GM23338 (cell line): ENCODE results near the gene RMND5B. TPM values are rescaled to one million over a fixed set of nuclear protein-coding genes. Genes with fewer than 3 reads are reported as not detected.

Source experiments
- ATAC-seq: fragments of 200-7000 bp; cut with Tn5 transposase; 3 replicates; pipeline ENCODE4 v1.9.1; 2020
- DNase-seq: peaks from one replicate; pipeline ENCODE4 v3.0.0-alpha.2; 2015; ENCODE audit warnings: low spot score
- H2AFZ ChIP-seq: fragments of 200-600 bp; sonication (generic); 2 replicates; pipeline ENCODE4 v1.8.0; 2016; ENCODE audit warnings: antibody characterized with exemption, mild to moderate bottlenecking, moderate library complexity
- H3F3A ChIP-seq: fragments of 200-600 bp; sonication (generic); replicated peaks from 2 replicates; pipeline ENCODE4 v1.8.0; 2017; ENCODE audit warnings: antibody characterized with exemption, mixed run types, low read depth
- H3K27ac ChIP-seq: fragments of 200-600 bp; sonication (generic); 2 replicates; pipeline ENCODE4 v1.6.1; 2016; ENCODE audit warnings: low read depth
- H3K27me3 ChIP-seq: fragments of 200-600 bp; sonication (generic); 2 replicates; pipeline ENCODE4 v1.8.0; 2016; ENCODE audit warnings: mild to moderate bottlenecking, mixed run types, moderate library complexity; ENCODE audit not compliant: insufficient read depth
- H3K36me3 ChIP-seq: fragments of 200-600 bp; sonication (generic); 2 replicates; pipeline ENCODE4 v1.8.0; 2016; ENCODE audit warnings: mild to moderate bottlenecking; ENCODE audit not compliant: insufficient read depth
- H3K4me1 ChIP-seq: fragments of 200-600 bp; sonication (generic); 2 replicates; pipeline ENCODE4 v1.8.0; 2016; ENCODE audit warnings: mild to moderate bottlenecking, moderate library complexity; ENCODE audit not compliant: insufficient read depth
- H3K4me2 ChIP-seq: fragments of 200-600 bp; sonication (generic); 2 replicates; pipeline ENCODE4 v1.7.1; 2017; ENCODE audit warnings: mixed run types
- H3K4me3 ChIP-seq: fragments of 200-600 bp; sonication (generic); 2 replicates; pipeline ENCODE4 v1.6.1; 2016; ENCODE audit warnings: mixed run types
- H3K79me2 ChIP-seq: fragments of 200-600 bp; sonication (generic); replicated peaks from 2 replicates; pipeline ENCODE4 v1.8.0; 2017; ENCODE audit warnings: mild to moderate bottlenecking; ENCODE audit not compliant: insufficient read depth
- H3K9me2 ChIP-seq: fragments of 200-600 bp; sonication (generic); 2 replicates; pipeline ENCODE4 v1.8.0; 2017; ENCODE audit not compliant: insufficient read depth
- H4K20me1 ChIP-seq: fragments of 200-600 bp; sonication (generic); replicated peaks from 2 replicates; pipeline ENCODE4 v1.8.0; 2017; ENCODE audit warnings: mild to moderate bottlenecking; ENCODE audit not compliant: insufficient read depth
- H3K27ac Mint-ChIP-seq: 2 replicates; pipeline ENCODE4 v1.8.0; 2020; ENCODE audit warnings: inconsistent platforms, mild to moderate bottlenecking, moderate library complexity, mixed read lengths
- H3K27me3 Mint-ChIP-seq: 3 replicates; pipeline ENCODE4 v1.8.0; 2022; ENCODE audit warnings: low read depth, mild to moderate bottlenecking, moderate library complexity, mixed read lengths, inconsistent platforms; ENCODE audit not compliant: insufficient read depth, poor library complexity
- H3K36me3 Mint-ChIP-seq: 3 replicates; pipeline ENCODE4 v1.8.0; 2021; ENCODE audit warnings: low read depth, mild to moderate bottlenecking, inconsistent platforms, moderate library complexity, mixed read lengths
- H3K4me1 Mint-ChIP-seq: 3 replicates; pipeline ENCODE4 v1.8.0; 2020; ENCODE audit warnings: mild to moderate bottlenecking, inconsistent platforms, mixed read lengths
- H3K4me3 Mint-ChIP-seq: 3 replicates; pipeline ENCODE4 v1.8.0; 2021; ENCODE audit warnings: moderate library complexity, mild to moderate bottlenecking, inconsistent platforms, mixed read lengths
- H3K9me3 Mint-ChIP-seq: 3 replicates; pipeline ENCODE4 v1.8.0; 2020; ENCODE audit warnings: moderate library complexity, mild to moderate bottlenecking, inconsistent platforms, mixed read lengths
- CREB1 ChIP-seq: fragments of 250-450 bp; sonication (Bioruptor Pico); IDR thresholded peaks from 2 replicates; pipeline ENCODE4 v1.5.0; 2020; ENCODE audit warnings: low read depth, mild to moderate bottlenecking, moderate library complexity
- CTCF ChIP-seq, 2 experiments: fragments of 200-600 bp in 1 of 2; sonication (generic) in 1 of 2; conservative IDR thresholded peaks; 2 replicates each; pipeline versions ENCODE4 v1.5.1 to v1.6.1; 2016 to 2017; ENCODE audit warnings: antibody characterized with exemption in 2 of 2, low read depth in 2 of 2, mild to moderate bottlenecking in 2 of 2, moderate library complexity in 1 of 2
- ETS1 ChIP-seq: IDR thresholded peaks from 2 replicates; pipeline ENCODE4 v1.6.1; 2016; ENCODE audit warnings: antibody characterized with exemption
- EZH2 ChIP-seq: fragments of 200-600 bp; sonication (generic); IDR thresholded peaks from one replicate; pipeline ENCODE4 v1.8.0; 2017; ENCODE audit warnings: antibody characterized with exemption, mild to moderate bottlenecking, low read depth; ENCODE audit not compliant: unreplicated experiment
- EZH2phosphoT487 ChIP-seq: fragments of 200-600 bp; sonication (generic); IDR thresholded peaks from one replicate; pipeline ENCODE4 v1.8.1; 2018; ENCODE audit warnings: antibody characterized with exemption; ENCODE audit not compliant: unreplicated experiment
- JUNB ChIP-seq: IDR thresholded peaks from one replicate; pipeline ENCODE4 v1.6.1; 2016; ENCODE audit warnings: antibody characterized with exemption; ENCODE audit not compliant: unreplicated experiment
- NANOG ChIP-seq: IDR thresholded peaks from 2 replicates; pipeline ENCODE4 v1.6.1; 2016; ENCODE audit warnings: antibody characterized with exemption, borderline replicate concordance
- POLR2AphosphoS5 ChIP-seq: IDR thresholded peaks from 2 replicates; pipeline ENCODE4 v1.6.1; 2016; ENCODE audit warnings: antibody characterized with exemption, low read depth
- REST ChIP-seq: IDR thresholded peaks from one replicate; pipeline ENCODE4 v1.6.1; 2018; ENCODE audit warnings: antibody characterized with exemption; ENCODE audit not compliant: unreplicated experiment
- STAT1 ChIP-seq: IDR thresholded peaks from one replicate; pipeline ENCODE4 v1.6.1; 2016; ENCODE audit warnings: antibody characterized with exemption; ENCODE audit not compliant: unreplicated experiment
- ZNF114 ChIP-seq: fragments of 250-450 bp; sonication (Bioruptor Pico); IDR thresholded peaks from 2 replicates; pipeline ENCODE4 v1.5.0; 2020; ENCODE audit warnings: mild to moderate bottlenecking, moderate library complexity
- ZNF331 ChIP-seq: fragments of 250-450 bp; sonication (Bioruptor Pico); IDR thresholded peaks from 2 replicates; pipeline ENCODE4 v1.5.0; 2020; ENCODE audit warnings: low read depth, mild to moderate bottlenecking, moderate library complexity
- ZNF462 ChIP-seq: fragments of 250-450 bp; sonication (Bioruptor Pico); IDR thresholded peaks from 2 replicates; pipeline ENCODE4 v1.5.0; 2020; ENCODE audit warnings: mild to moderate bottlenecking, moderate library complexity
- polyA plus RNA-seq: library from polyadenylated mRNA; unstranded; fragments of >200 nt; fragmentation: Nextera tagmentation; extraction: Ambion mirVana; gene quantifications from 2 replicates; pipeline ENCODE4 v1.2.1, GENCODE V29; 2016
- total RNA-seq: library from RNA; depleted of rRNA; stranded (reverse); fragments of >200 nt; shearing (Covaris generic); gene quantifications from 2 replicates; pipeline ENCODE4 v1.2.3, GENCODE V29; 2014

RMND5B gene
- total and polyA plus RNA-seq, 2 experiments from 2014 or later = 47.5 to 101 TPM

GRCh38 chr5:178112545-178112944 lies 18.3 kb upstream of the RMND5B start:
- no peak for ATAC-seq
- Histone ChIP-seq H4K20me1 (no peaks in the 10 kb centered on the region), H3K27me3 (no peaks in the 10 kb centered on the region), H2AFZ (no peak overlapping the region), H3K4me3 (peak overlapping the region; percentile 92), H3K79me2 (peaks cover 47% of the 10 kb centered on the region), H3K4me1 (peaks cover 33% of the 10 kb centered on the region), H3K27ac (peak overlapping the region; percentile 82), H3K36me3 (no peaks in the 10 kb centered on the region), H3F3A (peaks cover 19% of the 10 kb centered on the region), H3K4me2 (peak overlapping the region; percentile 78), H3K9me2 (no peaks in the 10 kb centered on the region)
- TF ChIP-seq ZNF462 (no peak), EZH2 (no peak), CREB1 (CRISPR knock-in tag) (no peak), STAT1 (no peak), POLR2AphosphoS5 (no peak), EZH2phosphoT487 (no peak), REST (no peak), ZNF114 (no peak), ETS1 (no peak), ZNF331 (CRISPR knock-in tag) (no peak), CTCF (conservative IDR thresholded peaks at IDR 0.05; ENCODE audit: low read depth in 2 of 2) (no peak), NANOG (no peak), JUNB (no peak)
- Mint-ChIP-seq H3K9me3 (peaks cover 12% of the 10 kb centered on the region), H3K4me3 (peak overlapping the region; percentile 78), H3K27me3 (peaks cover 25% of the 10 kb centered on the region), H3K4me1 (peaks cover 38% of the 10 kb centered on the region), H3K36me3 (peaks cover 15% of the 10 kb centered on the region), H3K27ac (peak overlapping the region; percentile 79)
- DNase-seq = no peak
